Endothelial cell (in vitro differentiated cells): ENCODE measurements around the gene AKAP13. TPM values are rescaled to one million over a fixed set of nuclear protein-coding genes. Genes with fewer than 3 reads are reported as not detected.
A peak's percentile ranks its signal among the peaks of the same experiment; 100 is the strongest.
"Not testable (repeated sequence)": the region's sequence is repeated elsewhere in the genome, so short reads cannot be mapped to it uniquely, and the experiment has no call there.

Experiments
- DNase-seq: peaks from one replicate; pipeline ENCODE4 v3.0.0; 2021; ENCODE audit warnings: low spot score
- H3K27ac Mint-ChIP-seq: one replicate; pipeline ENCODE4 v1.8.0; 2021; ENCODE audit warnings: mixed read lengths, inconsistent platforms; ENCODE audit not compliant: unreplicated experiment
- H3K27me3 Mint-ChIP-seq: one replicate; pipeline ENCODE4 v1.8.0; 2021; ENCODE audit warnings: mild to moderate bottlenecking, moderate library complexity, mixed read lengths, inconsistent platforms; ENCODE audit not compliant: unreplicated experiment
- H3K36me3 Mint-ChIP-seq: one replicate; pipeline ENCODE4 v1.8.0; 2021; ENCODE audit warnings: mild to moderate bottlenecking, low read depth, mixed read lengths, inconsistent platforms; ENCODE audit not compliant: unreplicated experiment
- H3K4me1 Mint-ChIP-seq: one replicate; pipeline ENCODE4 v1.8.0; 2021; ENCODE audit warnings: mild to moderate bottlenecking, mixed read lengths, inconsistent platforms; ENCODE audit not compliant: unreplicated experiment
- H3K4me3 Mint-ChIP-seq: one replicate; pipeline ENCODE4 v1.8.0; 2021; ENCODE audit warnings: mild to moderate bottlenecking, mixed read lengths, inconsistent platforms; ENCODE audit not compliant: unreplicated experiment
- H3K9me3 Mint-ChIP-seq: one replicate; pipeline ENCODE4 v1.8.0; 2021; ENCODE audit warnings: mixed read lengths, inconsistent platforms; ENCODE audit not compliant: unreplicated experiment
- total RNA-seq: library from RNA; stranded (reverse); fragmentation: NEBNext Ultra II Directional; extraction: Animal tissue kit (Norgen Biotek cat#: 25700); gene quantifications from one replicate; pipeline ENCODE4 v1.2.1, GENCODE V29; 2021; ENCODE audit not compliant: unreplicated experiment
- TF ChIP-seq, protein P1 (sequence below): fragments of 200-600 bp; sonication (generic); IDR thresholded peaks from one replicate; pipeline ENCODE4 v1.5.0; 2021; ENCODE audit warnings: antibody characterized with exemption; ENCODE audit not compliant: unreplicated experiment

The AKAP13 gene
- total RNA-seq, 1 donor from 2014 or later: 249 TPM

GRCh38 chr15:85477730-85478129, 97.3 kb downstream of the AKAP13 start:
- H3K4me1 Mint-ChIP-seq: peaks cover 85% of the 10 kb centered on the region
- H3K27ac Mint-ChIP-seq: peak overlapping the region; percentile 76
- TF ChIP-seq, protein P1, sequence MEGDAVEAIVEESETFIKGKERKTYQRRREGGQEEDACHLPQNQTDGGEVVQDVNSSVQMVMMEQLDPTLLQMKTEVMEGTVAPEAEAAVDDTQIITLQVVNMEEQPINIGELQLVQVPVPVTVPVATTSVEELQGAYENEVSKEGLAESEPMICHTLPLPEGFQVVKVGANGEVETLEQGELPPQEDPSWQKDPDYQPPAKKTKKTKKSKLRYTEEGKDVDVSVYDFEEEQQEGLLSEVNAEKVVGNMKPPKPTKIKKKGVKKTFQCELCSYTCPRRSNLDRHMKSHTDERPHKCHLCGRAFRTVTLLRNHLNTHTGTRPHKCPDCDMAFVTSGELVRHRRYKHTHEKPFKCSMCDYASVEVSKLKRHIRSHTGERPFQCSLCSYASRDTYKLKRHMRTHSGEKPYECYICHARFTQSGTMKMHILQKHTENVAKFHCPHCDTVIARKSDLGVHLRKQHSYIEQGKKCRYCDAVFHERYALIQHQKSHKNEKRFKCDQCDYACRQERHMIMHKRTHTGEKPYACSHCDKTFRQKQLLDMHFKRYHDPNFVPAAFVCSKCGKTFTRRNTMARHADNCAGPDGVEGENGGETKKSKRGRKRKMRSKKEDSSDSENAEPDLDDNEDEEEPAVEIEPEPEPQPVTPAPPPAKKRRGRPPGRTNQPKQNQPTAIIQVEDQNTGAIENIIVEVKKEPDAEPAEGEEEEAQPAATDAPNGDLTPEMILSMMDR: no peak
- DNase-seq: no peak
- no peak overlapping the region for H3K4me3 Mint-ChIP-seq
- H3K27me3 Mint-ChIP-seq: peaks cover 14% of the 10 kb centered on the region
- H3K36me3 Mint-ChIP-seq: no peaks in the 10 kb centered on the region
- H3K9me3 Mint-ChIP-seq: no peaks in the 10 kb centered on the region

DNA sequence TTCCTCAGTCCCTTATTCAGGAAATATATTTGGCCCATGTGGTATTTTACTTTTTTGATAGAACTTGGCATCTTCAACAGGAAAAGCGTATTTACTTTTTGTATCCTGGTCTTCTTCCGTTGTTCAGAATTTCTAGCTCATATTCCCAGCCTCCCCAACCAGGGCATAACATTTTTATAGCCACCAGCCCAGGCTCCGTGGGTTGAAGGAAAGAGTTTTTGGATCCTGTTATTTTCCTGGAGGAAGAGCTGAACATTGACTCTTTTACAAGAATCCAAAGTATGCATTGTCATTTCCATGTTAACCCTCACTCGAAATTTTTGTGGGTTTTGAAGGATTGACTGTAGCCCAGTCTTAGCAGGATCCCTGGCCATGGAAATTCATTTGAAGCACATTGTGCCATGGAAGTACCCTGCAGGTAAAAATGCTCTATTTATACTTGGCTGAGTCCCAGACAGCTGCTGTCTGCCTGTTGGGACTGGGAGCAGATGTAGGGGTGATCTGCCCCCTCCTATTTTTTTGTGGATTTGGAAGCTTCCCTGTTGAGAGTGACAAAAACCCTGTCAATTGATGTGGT, 98.8 kb downstream of the AKAP13 start:
- DNase-seq: no peak
- H3K9me3 Mint-ChIP-seq: no peaks in the 10 kb centered on the region
- H3K27ac Mint-ChIP-seq: peak overlapping the region; percentile 91
- H3K36me3 Mint-ChIP-seq: no peaks in the 10 kb centered on the region
- H3K4me3 Mint-ChIP-seq: no peak overlapping the region
- TF ChIP-seq, protein P1: no peak
- peaks cover 14% of the 10 kb centered on the region for H3K27me3 Mint-ChIP-seq
- peaks cover 79% of the 10 kb centered on the region for H3K4me1 Mint-ChIP-seq

- DNase-seq: no peak
- Mint-ChIP-seq H3K36me3 (no peaks in the 10 kb centered on the region), H3K27ac (no peak overlapping the region), H3K4me1 (peaks cover 78% of the 10 kb centered on the region), H3K9me3 (no peaks in the 10 kb centered on the region), H3K27me3 (peaks cover 6% of the 10 kb centered on the region), H3K4me3 (no peak overlapping the region)
- TF ChIP-seq, protein P1: no peak
Observed at GRCh38 chr15:85480923-85481322, 100.5 kb downstream of the AKAP13 start.

DNA sequence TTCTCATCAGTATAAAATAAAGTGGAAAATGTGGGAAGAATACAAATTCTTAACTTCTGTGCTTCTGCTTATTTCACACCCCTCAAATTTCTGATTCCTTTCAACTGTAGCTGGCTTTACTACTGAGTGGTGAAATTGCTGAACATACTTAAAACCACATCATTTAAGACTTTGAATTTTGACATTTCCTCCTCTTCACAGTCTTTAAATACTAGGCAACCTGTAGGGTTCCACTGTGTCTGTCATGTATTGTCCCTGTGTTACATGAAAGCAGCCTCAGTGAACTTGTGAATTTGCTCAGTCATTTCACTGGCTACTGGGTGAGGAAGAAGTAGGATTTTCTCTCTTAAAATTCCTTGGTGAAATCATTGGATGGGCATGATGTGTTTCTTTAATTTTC, 101.1 kb downstream of the AKAP13 start:
- peak overlapping the region; percentile 36 for H3K27ac Mint-ChIP-seq
- H3K9me3 Mint-ChIP-seq, DNase-seq, H3K4me3 Mint-ChIP-seq, H3K27me3 Mint-ChIP-seq, H3K36me3 Mint-ChIP-seq: not testable (repeated sequence)
- peaks cover 75% of the 10 kb centered on the region for H3K4me1 Mint-ChIP-seq

DNA sequence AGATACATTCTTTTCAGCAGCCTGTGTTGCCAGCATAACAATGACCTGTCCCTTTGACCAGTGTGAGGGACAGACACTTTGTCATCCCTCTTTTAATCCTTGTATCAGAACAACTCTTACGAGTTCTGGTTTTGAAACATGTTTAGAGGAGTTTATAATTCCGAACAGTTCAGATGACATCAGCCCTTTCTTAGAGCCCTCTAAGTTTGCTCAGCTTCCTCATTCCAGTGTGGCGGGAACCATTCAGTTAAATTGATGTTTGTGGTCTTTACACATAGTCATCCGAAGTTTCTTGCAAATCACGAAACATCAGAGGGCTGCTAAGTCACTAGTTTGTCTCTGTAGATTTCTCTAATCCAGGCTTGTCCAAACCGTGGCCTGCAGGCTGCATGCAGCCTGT, 102.5 kb downstream of the AKAP13 start:
- H3K27me3 Mint-ChIP-seq: peaks cover 6% of the 10 kb centered on the region
- peaks cover 67% of the 10 kb centered on the region for H3K4me1 Mint-ChIP-seq
- H3K9me3 Mint-ChIP-seq: no peaks in the 10 kb centered on the region
- no peak for DNase-seq
- H3K36me3 Mint-ChIP-seq: peaks cover 1% of the 10 kb centered on the region
- peak overlapping the region; percentile 43 for H3K27ac Mint-ChIP-seq
- H3K4me3 Mint-ChIP-seq: no peak overlapping the region
- TF ChIP-seq, protein P1: no peak

GRCh38 chr15:85483955-85484354, 103.6 kb downstream of the AKAP13 start:
- Mint-ChIP-seq H3K27ac (peak overlapping the region; percentile 80), H3K4me1 (peaks cover 65% of the 10 kb centered on the region)
- not testable (repeated sequence) for DNase-seq, H3K36me3 Mint-ChIP-seq, H3K9me3 Mint-ChIP-seq, H3K4me3 Mint-ChIP-seq, H3K27me3 Mint-ChIP-seq

- H3K27me3 Mint-ChIP-seq, H3K36me3 Mint-ChIP-seq: not testable (repeated sequence)
- peaks cover 61% of the 10 kb centered on the region for H3K4me1 Mint-ChIP-seq
Observed at GRCh38 chr15:85484923-85485322, 104.5 kb downstream of the AKAP13 start.

More at GRCh38 chr15:85484923-85485322, 104.5 kb downstream of the AKAP13 start:
- H3K9me3 Mint-ChIP-seq, H3K27ac Mint-ChIP-seq, H3K4me3 Mint-ChIP-seq, DNase-seq: not testable (repeated sequence)
